Thoracic aorta (tissue), 2 donors: ENCODE results near the gene PDZD11. TPM values are rescaled to one million over a fixed set of nuclear protein-coding genes. Genes with fewer than 3 reads are reported as not detected.
"Not testable (repeated sequence)": the region's sequence is repeated elsewhere in the genome, so short reads cannot be mapped to it uniquely, and the experiment has no call there.

Source experiments
- ATAC-seq: fragments of 150-250 bp; one replicate; pipeline ENCODE4 v1.8.0; 2017; ENCODE audit warnings: low read depth; ENCODE audit not compliant: insufficient number of reproducible peaks, low FRiP score
- DNase-seq: peaks from one replicate; pipeline ENCODE4 v3.0.0-alpha.2; 2020; ENCODE audit warnings: low spot score
- H3K27ac ChIP-seq, 2 donors: fragments of 200-600 bp; sonication (generic); 1 replicate in 1 of 2; 2 replicates in 1 of 2; pipeline ENCODE4 v1.5.1; 2016; ENCODE audit warnings: mild to moderate bottlenecking in 2 of 2, moderate library complexity in 2 of 2
- H3K27me3 ChIP-seq: fragments of 200-600 bp; sonication (generic); replicated peaks from 2 replicates; pipeline ENCODE4 v1.6.0; 2016; ENCODE audit warnings: mild to moderate bottlenecking; ENCODE audit not compliant: insufficient read depth
- H3K36me3 ChIP-seq: fragments of 200-600 bp; sonication (generic); one replicate; pipeline ENCODE4 v1.5.1; 2016
- H3K4me1 ChIP-seq, 2 donors: fragments of 200-600 bp; sonication (generic); 1 replicate in 1 of 2; 2 replicates in 1 of 2; pipeline versions ENCODE4 v1.5.1 to v1.6.0; 2016; ENCODE audit warnings: low read depth in 2 of 2, mild to moderate bottlenecking in 1 of 2; ENCODE audit not compliant: control insufficient read depth in 1 of 2
- H3K4me3 ChIP-seq: fragments of 200-600 bp; sonication (generic); 2 replicates; pipeline ENCODE4 v1.5.1; 2016; ENCODE audit warnings: mild to moderate bottlenecking
- H3K9me3 ChIP-seq: fragments of 200-600 bp; sonication (generic); 2 replicates; pipeline ENCODE4 v1.5.1; 2016
- total RNA-seq, 2 donors: library from RNA; depleted of rRNA; stranded (reverse); fragments of >200 nt; gene quantifications; one replicate each; pipeline versions ENCODE4 v1.1.0 to v1.2.3, GENCODE V29; 2016
- TF ChIP-seq, protein P1 (sequence below): fragments of 200-600 bp; sonication (generic); IDR thresholded peaks from one replicate; pipeline ENCODE4 v1.5.1; 2019; ENCODE audit warnings: antibody characterized with exemption

PDZD11 gene
- total RNA-seq, 2 donors from 2014 or later, result 18.0 to 21.3 TPM

DNA sequence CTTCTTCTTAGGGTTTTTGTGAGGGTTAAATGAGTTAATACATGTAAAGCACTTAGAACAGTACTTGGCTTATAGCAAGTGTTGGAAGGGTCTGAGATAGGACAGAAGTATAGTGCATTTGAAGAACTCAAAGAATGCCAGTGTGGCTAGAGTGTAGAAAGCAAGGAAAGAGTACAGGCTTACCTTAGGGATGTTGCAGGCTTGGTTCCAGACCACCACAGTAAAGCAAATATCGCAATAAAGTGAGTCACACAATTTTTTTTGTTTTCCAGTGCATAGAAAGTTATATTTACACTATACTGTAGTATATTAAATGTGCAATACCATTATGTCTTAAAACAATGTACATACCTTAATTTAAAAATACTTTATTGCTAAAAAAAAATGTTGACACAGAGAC lies 41.4 kb upstream of the PDZD11 start:
- Histone ChIP-seq H3K27ac (no peak overlapping the region), H3K9me3 (no peaks in the 10 kb centered on the region), H3K4me1 (no peaks in the 10 kb centered on the region), H3K36me3 (no peaks in the 10 kb centered on the region), H3K4me3 (no peak overlapping the region), H3K27me3 (no peaks in the 10 kb centered on the region)
- ATAC-seq (no peak), DNase-seq (no peak)
- TF ChIP-seq, protein P1, sequence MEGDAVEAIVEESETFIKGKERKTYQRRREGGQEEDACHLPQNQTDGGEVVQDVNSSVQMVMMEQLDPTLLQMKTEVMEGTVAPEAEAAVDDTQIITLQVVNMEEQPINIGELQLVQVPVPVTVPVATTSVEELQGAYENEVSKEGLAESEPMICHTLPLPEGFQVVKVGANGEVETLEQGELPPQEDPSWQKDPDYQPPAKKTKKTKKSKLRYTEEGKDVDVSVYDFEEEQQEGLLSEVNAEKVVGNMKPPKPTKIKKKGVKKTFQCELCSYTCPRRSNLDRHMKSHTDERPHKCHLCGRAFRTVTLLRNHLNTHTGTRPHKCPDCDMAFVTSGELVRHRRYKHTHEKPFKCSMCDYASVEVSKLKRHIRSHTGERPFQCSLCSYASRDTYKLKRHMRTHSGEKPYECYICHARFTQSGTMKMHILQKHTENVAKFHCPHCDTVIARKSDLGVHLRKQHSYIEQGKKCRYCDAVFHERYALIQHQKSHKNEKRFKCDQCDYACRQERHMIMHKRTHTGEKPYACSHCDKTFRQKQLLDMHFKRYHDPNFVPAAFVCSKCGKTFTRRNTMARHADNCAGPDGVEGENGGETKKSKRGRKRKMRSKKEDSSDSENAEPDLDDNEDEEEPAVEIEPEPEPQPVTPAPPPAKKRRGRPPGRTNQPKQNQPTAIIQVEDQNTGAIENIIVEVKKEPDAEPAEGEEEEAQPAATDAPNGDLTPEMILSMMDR, result no peak

DNA sequence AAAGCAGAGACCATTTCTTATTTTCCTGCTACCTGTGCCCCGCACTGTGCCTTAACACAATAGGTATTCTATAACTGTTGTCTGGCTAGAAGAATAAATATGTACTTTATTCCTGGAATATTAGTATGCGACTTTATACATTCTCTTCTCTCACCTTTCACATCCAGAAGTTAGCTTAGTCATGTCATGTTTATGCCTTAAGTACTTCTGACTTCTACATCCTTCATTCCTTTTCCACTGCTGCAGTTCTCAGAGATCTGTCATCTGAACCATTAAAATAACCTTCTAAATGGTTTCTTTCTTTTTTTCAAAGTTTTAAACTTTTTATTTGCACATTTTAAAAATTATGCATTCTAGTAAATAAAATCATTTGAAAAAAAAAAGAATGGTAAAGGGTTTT lies 34.6 kb upstream of the PDZD11 start:
- Histone ChIP-seq H3K9me3 (no peaks in the 10 kb centered on the region), H3K27me3 (no peaks in the 10 kb centered on the region), H3K36me3 (no peaks in the 10 kb centered on the region), H3K27ac (no peak overlapping the region), H3K4me1 (no peaks in the 10 kb centered on the region), H3K4me3 (no peak overlapping the region)
- no peak for ATAC-seq
- TF ChIP-seq, protein P1, result no peak
- DNase-seq, result no peak

DNA sequence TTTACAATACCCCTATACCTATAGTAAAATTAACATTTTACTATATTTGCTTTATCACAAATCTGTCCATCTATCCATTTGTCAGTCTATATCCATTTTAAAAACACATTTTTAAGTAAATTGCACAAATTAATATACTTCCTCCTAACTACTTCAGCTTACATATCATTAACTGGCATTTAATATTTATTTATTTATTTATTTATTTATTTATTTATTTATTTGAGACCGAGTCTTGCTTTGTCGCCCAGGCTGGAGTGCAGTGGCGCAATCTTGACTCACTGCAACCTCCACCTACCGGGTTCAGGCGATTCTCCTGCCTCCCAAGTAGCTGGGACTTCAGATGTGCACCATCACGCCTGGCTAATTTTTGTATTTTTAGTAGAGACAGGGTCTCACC lies 33.9 kb upstream of the PDZD11 start:
- not testable (repeated sequence) for ATAC-seq, H3K27me3 ChIP-seq, H3K4me1 ChIP-seq, DNase-seq, H3K9me3 ChIP-seq, H3K27ac ChIP-seq, H3K4me3 ChIP-seq, H3K36me3 ChIP-seq

DNA sequence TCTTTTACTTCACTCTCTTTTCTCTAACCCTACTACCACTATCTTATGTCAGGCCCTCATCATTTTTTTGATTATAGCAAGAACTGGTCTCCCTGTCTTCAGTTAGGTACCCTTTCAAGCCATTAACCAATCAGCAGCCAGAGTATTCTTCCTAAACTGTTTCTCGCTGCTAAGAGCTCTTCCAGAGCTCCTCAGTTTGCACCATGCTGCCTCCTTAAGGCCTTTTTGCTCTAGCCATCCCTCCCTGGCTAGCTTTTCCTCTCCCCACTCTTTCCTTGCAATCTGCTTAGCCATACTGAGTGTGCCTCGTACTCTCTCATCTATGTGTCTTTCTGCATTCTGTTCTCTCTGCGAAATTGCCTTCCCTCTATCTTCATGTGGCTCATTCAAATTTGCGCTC lies 33.1 kb upstream of the PDZD11 start:
- H3K4me3 ChIP-seq, result no peak overlapping the region
- DNase-seq (no peak), ATAC-seq (no peak)
- no peaks in the 10 kb centered on the region for H3K27me3 ChIP-seq
- no peak overlapping the region for H3K27ac ChIP-seq
- no peaks in the 10 kb centered on the region for H3K4me1 ChIP-seq
- TF ChIP-seq, protein P1, result no peak
- H3K9me3 ChIP-seq, result no peaks in the 10 kb centered on the region
- no peaks in the 10 kb centered on the region for H3K36me3 ChIP-seq

DNA sequence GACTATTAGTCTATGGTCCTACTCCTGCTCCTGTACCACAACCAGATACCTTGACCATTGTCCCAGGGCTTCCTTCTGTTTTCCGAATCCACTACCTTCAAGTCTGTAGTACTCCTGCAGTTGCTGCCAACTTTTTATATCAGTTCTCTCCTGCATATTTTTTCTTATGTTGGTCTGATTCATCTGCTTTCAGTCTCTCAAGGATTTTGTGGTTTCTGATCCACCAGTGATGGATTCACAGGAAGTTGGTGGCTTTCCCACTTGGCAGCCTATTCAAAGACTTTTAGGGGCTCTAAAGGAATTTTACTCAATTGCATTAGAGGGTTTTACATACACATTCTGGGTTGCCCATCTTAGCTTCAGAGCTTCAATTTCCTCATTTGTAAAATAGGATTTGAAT lies 23.8 kb upstream of the PDZD11 start:
- no peaks in the 10 kb centered on the region for H3K9me3 ChIP-seq
- H3K36me3 ChIP-seq, result no peaks in the 10 kb centered on the region
- H3K27me3 ChIP-seq, result no peaks in the 10 kb centered on the region
- no peak overlapping the region for H3K27ac ChIP-seq
- DNase-seq, result no peak
- ATAC-seq, result no peak
- TF ChIP-seq, protein P1, result no peak
- no peaks in the 10 kb centered on the region for H3K4me1 ChIP-seq
- no peak overlapping the region for H3K4me3 ChIP-seq

DNA sequence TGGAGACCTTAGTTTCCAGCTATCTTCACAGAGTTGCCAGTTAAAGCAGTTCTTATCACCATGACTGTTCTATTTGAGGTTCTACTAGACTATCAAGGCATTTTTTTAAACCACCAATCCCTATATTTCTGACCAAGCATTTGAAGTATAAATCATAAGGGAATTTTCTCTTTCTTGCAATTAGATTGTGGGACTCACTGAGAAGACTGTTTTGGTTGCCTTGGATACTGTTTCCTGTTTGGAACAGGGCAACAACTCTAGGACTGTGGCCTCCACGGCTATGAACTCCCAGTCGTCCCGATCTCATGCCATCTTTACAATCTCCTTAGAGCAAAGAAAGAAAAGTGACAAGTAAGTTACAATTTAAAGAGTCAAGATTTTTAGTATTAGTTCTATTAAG lies 12.0 kb upstream of the PDZD11 start:
- TF ChIP-seq, protein P1, result no peak
- Histone ChIP-seq H3K27ac (no peak overlapping the region), H3K4me1 (no peaks in the 10 kb centered on the region), H3K27me3 (no peaks in the 10 kb centered on the region), H3K36me3 (no peaks in the 10 kb centered on the region), H3K4me3 (no peak overlapping the region), H3K9me3 (no peaks in the 10 kb centered on the region)
- ATAC-seq (no peak), DNase-seq (no peak)
